ENCODE data around the gene CD28. TPM values are rescaled to one million over a fixed set of nuclear protein-coding genes. Genes with fewer than 3 reads are reported as not detected.

The CD28 gene
- total RNA-seq, 4 donors from 2014 or later, result 0.08 to 1.0 (median 0.15) TPM; not detected in 1

GRCh38 chr2:203719456-203720410, 13.3 kb downstream of the CD28 start:
- WGBS, result 68% methylated on average over 4 of the region's 4 CpGs

GRCh38 chr2:203720915-203721672, 14.7 kb downstream of the CD28 start:
- TF ChIP-seq EP300 (IDR thresholded peaks at IDR 0.05) (no peak), POLR2A (IDR thresholded peaks at IDR 0.05) (no peak), CTCF (IDR thresholded peaks at IDR 0.05) (no peak), POLR2AphosphoS5 (IDR thresholded peaks at IDR 0.05) (no peak)
- no peaks in the 10 kb centered on the region for H3K27me3 ChIP-seq
- no peaks in the 10 kb centered on the region for H3K4me1 ChIP-seq
- H3K36me3 ChIP-seq, result no peaks in the 10 kb centered on the region
- H3K4me3 ChIP-seq, result no peak overlapping the region
- no peak for DNase-seq (ENCODE audit: low spot score in 2 of 2)
- H3K9me3 ChIP-seq, result no peaks in the 10 kb centered on the region
- no peak overlapping the region for H3K27ac ChIP-seq
- WGBS, result 76% methylated on average over 6 of the region's 6 CpGs

More at GRCh38 chr2:203719456-203720410, 13.3 kb downstream of the CD28 start:
- H3K36me3 ChIP-seq, result no peaks in the 10 kb centered on the region
- H3K4me3 ChIP-seq, result no peak overlapping the region
- DNase-seq (ENCODE audit: low spot score in 2 of 2), result no peak
- H3K27ac ChIP-seq, result no peak overlapping the region
- no peaks in the 10 kb centered on the region for H3K4me1 ChIP-seq
- TF ChIP-seq POLR2AphosphoS5 (IDR thresholded peaks at IDR 0.05) (no peak), EP300 (IDR thresholded peaks at IDR 0.05) (no peak), CTCF (IDR thresholded peaks at IDR 0.05) (no peak), POLR2A (IDR thresholded peaks at IDR 0.05) (no peak)
- H3K9me3 ChIP-seq, result no peaks in the 10 kb centered on the region
- no peaks in the 10 kb centered on the region for H3K27me3 ChIP-seq

GRCh38 chr2:203721781-203722300, 15.4 kb downstream of the CD28 start:
- Histone ChIP-seq H3K36me3 (no peaks in the 10 kb centered on the region), H3K27ac (no peak overlapping the region), H3K4me3 (no peak overlapping the region), H3K27me3 (no peaks in the 10 kb centered on the region), H3K9me3 (no peaks in the 10 kb centered on the region), H3K4me1 (no peaks in the 10 kb centered on the region)
- DNase-seq (ENCODE audit: low spot score in 2 of 2), result no peak
- TF ChIP-seq EP300 (IDR thresholded peaks at IDR 0.05), result no peak
- TF ChIP-seq POLR2AphosphoS5 (IDR thresholded peaks at IDR 0.05), result no peak
- no peak for TF ChIP-seq CTCF (IDR thresholded peaks at IDR 0.05)
- no peak for TF ChIP-seq POLR2A (IDR thresholded peaks at IDR 0.05)
- WGBS, result 80% methylated on average over 3 of the region's 3 CpGs

- 73% methylated on average over 2 of the region's 2 CpGs for WGBS
- no peak for DNase-seq (ENCODE audit: low spot score in 2 of 2)
- Histone ChIP-seq H3K4me3 (no peak overlapping the region), H3K9me3 (no peaks in the 10 kb centered on the region), H3K27me3 (no peaks in the 10 kb centered on the region), H3K36me3 (no peaks in the 10 kb centered on the region), H3K27ac (no peak overlapping the region), H3K4me1 (no peaks in the 10 kb centered on the region)
- no peak for TF ChIP-seq POLR2A (IDR thresholded peaks at IDR 0.05)
- TF ChIP-seq EP300 (IDR thresholded peaks at IDR 0.05), result no peak
- TF ChIP-seq CTCF (IDR thresholded peaks at IDR 0.05), result no peak
- no peak for TF ChIP-seq POLR2AphosphoS5 (IDR thresholded peaks at IDR 0.05)
Measured at GRCh38 chr2:203722411-203722810, 16.0 kb downstream of the CD28 start.

GRCh38 chr2:203728321-203728720, 21.9 kb downstream of the CD28 start:
- Histone ChIP-seq H3K4me3 (no peak overlapping the region), H3K9me3 (no peaks in the 10 kb centered on the region), H3K36me3 (no peaks in the 10 kb centered on the region), H3K27ac (no peak overlapping the region), H3K27me3 (no peaks in the 10 kb centered on the region), H3K4me1 (peaks cover 3% of the 10 kb centered on the region)
- no peak for DNase-seq (ENCODE audit: low spot score in 2 of 2)
- no peak for TF ChIP-seq POLR2A (IDR thresholded peaks at IDR 0.05)
- TF ChIP-seq EP300 (IDR thresholded peaks at IDR 0.05), result no peak

Data from suprapubic skin (tissue), 4 donors.